ENCODE measurements around the gene LRRC7. TPM values are rescaled to one million over a fixed set of nuclear protein-coding genes. Genes with fewer than 3 reads are reported as not detected.
"Not testable (repeated sequence)": the region's sequence is repeated elsewhere in the genome, so short reads cannot be mapped to it uniquely, and the experiment has no call there.

Gene LRRC7
- total RNA-seq, 1 donor from 2014 or later, result 303 TPM

GRCh38 chr1:70042090-70042731 lies 474.5 kb downstream of the LRRC7 start:
- DNase-seq, result no peak

GRCh38 chr1:70043804-70044203 lies 476.1 kb downstream of the LRRC7 start:
- no peak for DNase-seq

- no peak for DNase-seq
Observed at GRCh38 chr1:70044832-70045231, 477.1 kb downstream of the LRRC7 start.

DNA sequence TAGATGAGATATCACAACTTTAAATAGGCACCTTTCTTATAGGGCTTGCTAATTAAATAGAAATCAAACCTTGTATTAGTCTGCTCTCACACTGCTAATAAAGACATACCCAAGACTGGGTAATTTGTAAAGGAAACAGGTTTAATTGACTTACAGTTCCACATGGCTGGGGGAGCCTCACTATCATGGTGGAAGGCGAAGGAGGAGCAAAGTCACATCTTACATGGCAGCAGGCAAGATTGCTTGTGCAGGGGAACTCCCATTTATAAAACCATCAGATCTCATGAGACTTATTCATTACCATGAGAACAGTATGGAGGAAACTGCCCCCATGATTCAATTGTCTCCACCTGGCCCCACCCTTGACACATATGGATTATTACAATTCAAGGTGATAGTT lies 477.9 kb downstream of the LRRC7 start:
- DNase-seq, result not testable (repeated sequence)

- DNase-seq, result no peak
Observed at GRCh38 chr1:70048336-70049094, 480.8 kb downstream of the LRRC7 start.

- DNase-seq, result no peak
Observed at GRCh38 chr1:70051926-70052325, 484.2 kb downstream of the LRRC7 start.

- DNase-seq, result no peak
Observed at GRCh38 chr1:70057500-70057899, 489.8 kb downstream of the LRRC7 start.

- no peak for DNase-seq
Observed at GRCh38 chr1:70061231-70061630, 493.5 kb downstream of the LRRC7 start.

DNA sequence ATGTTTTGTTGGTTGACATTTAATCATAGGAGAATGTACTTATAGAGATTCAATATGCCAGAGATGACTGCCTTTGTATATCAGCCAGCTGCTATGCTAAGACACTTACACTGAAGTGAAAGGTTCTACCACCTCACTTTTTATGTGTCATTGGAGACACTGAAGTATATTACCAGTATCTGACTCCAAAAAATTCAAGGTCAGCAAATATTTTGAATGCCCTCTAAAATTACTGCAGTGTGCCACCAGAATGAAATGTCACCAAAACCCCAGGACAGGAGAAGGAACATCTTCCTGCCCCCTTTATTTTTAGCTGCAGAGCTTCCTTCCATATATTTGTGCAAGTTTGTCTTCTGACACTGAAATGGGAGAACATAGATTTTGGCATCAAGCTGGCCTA lies 496.1 kb downstream of the LRRC7 start:
- no peak for DNase-seq

- DNase-seq, result no peak
Observed at GRCh38 chr1:70066711-70067110, 499.0 kb downstream of the LRRC7 start.

- DNase-seq, result no peak
Observed at GRCh38 chr1:70071601-70072000, 503.9 kb downstream of the LRRC7 start.

DNA sequence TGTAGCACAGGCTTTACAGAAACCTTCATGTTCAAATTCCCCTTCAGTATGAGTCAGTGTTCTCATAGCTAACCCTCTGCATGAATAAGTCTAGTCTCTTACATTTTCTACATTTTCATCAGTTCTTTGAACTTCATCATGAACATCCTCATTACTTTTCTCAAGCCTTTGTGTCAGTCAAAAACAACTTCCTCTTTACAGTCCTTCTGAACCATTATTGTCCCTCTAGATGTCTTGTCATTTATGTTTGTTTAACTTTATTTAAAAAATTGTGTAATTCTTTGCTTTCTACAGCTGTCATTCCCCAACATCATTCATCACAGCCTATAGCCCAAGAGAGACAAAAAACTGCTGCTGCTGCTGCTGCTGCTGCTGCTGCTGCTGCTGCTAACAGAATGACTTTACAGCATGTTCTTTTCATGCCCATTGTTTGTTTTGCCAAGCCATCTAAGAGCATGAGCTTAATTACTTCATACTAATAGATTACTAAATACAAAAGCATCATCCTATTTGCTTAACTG lies 504.6 kb downstream of the LRRC7 start:
- DNase-seq, result no peak

- DNase-seq, result no peak
Observed at GRCh38 chr1:70075761-70076160, 508.0 kb downstream of the LRRC7 start.

- DNase-seq, result no peak
Observed at GRCh38 chr1:70077066-70077465, 509.3 kb downstream of the LRRC7 start.

DNA sequence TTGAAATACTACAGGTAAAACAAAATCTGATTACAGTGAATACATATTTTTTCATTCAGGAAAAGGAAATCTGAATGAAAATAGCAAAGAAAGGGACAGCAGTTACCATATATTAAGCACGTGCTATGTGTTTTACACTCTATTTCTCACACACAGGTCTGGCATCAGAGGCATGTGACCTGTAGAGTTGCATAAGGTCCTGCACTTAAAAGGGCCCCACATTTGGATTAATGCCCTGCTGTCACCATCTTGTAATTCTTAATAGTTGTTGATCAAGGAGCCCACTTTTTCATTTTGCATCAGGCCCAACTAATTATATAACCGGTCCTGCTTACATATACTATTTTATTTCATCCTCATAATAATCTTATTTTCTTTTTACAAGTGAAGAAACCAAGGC lies 511.8 kb downstream of the LRRC7 start:
- DNase-seq, result no peak

DNA sequence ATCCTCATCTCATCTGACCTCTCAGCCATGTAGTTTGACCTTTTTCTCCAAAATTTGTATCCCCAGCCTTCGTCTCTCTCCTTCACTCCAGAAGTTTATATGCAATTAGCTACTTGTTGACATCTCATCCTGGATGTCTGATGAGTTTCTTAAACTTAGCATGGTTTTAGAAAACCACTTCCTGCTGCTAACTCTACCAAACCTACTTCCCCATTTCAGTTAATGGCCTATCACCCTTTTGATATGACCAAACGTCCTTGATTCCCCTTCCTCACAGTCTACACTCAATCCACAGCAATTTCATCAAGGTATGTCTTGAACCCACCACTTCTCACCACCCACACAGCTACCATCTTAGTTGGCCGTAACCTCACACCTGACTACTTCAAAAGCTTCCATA lies 515.8 kb downstream of the LRRC7 start:
- no peak for DNase-seq

- DNase-seq, result no peak
Observed at GRCh38 chr1:70084314-70084915, 516.7 kb downstream of the LRRC7 start.

DNA sequence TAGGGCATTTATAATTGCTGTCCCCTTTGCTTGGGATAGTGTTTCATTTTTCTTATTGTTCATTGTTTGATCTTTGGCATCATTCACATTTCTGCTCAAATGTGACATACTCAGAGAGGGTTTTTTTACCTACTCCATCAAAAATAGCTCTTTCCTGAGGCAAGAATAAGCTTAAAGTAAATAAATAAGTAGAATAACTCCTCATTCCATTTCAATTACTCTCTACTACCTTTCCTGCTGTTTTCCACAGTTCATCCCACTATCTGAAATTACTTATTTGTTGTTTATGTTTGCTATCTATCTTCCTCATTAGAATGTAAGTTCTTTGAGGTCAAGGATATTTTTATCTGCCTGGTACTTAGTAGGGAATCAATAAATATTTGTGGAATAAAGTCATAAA lies 517.8 kb downstream of the LRRC7 start:
- DNase-seq, result no peak

- no peak for DNase-seq
Observed at GRCh38 chr1:70086897-70087296, 519.2 kb downstream of the LRRC7 start.

GRCh38 chr1:70090141-70090540 lies 522.4 kb downstream of the LRRC7 start:
- no peak for DNase-seq

DNA sequence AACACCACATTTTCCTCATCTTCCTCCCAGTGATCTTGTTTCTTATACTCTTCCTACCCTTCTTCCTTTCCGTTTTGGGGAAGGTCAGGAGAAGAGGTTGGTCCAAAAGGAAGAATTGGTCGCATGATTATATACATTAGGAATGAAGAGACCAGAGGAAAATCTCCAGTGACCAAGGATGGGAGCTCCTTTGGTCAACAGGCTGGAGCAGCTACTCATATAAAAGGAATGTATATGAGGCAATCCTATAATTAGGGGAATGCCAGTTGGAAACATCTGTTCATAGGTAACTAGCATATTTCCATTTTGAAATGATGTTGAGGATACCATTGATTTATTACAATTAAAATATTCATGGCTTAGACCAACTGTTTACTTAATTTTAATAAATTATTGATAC lies 523.2 kb downstream of the LRRC7 start:
- DNase-seq, result no peak

GRCh38 chr1:70091811-70092210 lies 524.1 kb downstream of the LRRC7 start:
- DNase-seq, result no peak

DNA sequence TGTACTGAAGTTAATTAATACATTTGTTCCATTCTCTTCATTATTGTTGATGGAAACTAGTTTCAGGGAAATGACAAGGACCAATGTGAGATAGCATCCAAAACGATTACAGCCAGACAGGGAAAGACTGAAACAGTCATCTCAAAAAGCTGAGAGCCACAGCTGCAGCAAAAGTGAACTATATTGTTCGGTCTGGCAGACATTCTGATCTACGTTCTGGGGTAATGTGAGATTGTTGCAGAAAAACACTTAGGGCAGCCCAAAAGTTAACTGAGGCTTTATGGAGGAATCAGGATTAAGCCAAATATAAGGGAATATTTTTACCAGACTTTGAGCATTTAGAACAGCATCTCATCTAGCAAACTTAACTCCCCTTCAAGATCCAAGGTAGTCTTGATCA lies 524.8 kb downstream of the LRRC7 start:
- DNase-seq, result no peak

Measured in occipital lobe (tissue), 2 donors.